Measurements from ENCODE around the gene NANOS2. TPM values are rescaled to one million over a fixed set of nuclear protein-coding genes. Genes with fewer than 3 reads are reported as not detected.

Gene NANOS2
- total and polyA plus RNA-seq, 2 of the 4 experiments (the other 2 are of a cell fraction) = not detected

DNA sequence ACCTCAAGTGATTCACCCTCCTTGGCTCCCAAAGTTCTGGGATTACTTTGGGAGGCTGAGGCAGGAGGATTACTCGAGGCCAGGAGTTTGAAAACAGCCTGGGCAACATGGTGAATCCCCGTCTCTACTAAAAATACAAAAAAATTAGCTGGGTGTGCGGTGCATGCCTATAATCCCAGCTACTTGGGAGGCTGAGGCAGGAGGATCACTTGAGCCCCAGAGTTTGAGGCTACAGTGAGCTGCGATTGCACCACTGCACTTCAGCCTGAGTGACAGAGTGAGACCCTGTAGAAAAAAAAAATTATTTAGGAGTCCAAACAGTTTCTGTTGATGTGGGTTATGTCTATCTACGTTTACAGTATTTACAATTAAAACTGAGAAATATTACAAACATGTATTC lies 43.8 kb downstream of the NANOS2 start:
- Histone ChIP-seq H3K27me3 (ENCODE audit: control insufficient read depth, insufficient read depth, low read length) (peaks cover 39% of the 10 kb centered on the region), H2AFZ (replicated peaks; ENCODE audit: low read length, poor library complexity) (no peak overlapping the region), H2AK5ac (ENCODE audit: low read depth, low read length) (no peak overlapping the region), H3K56ac (ENCODE audit: extremely low read depth, insufficient read depth, low read length) (no peak overlapping the region), H4K8ac (ENCODE audit: low read depth in 2 of 2, low read length in 2 of 2) (no peak overlapping the region), H2BK20ac (ENCODE audit: low read depth, low read length) (no peak overlapping the region), H3K79me1 (ENCODE audit: low read depth in 1 of 2, low read length in 2 of 2) (no peaks in the 10 kb centered on the region), H3K36me3 (ENCODE audit: control insufficient read depth, insufficient read depth, low read length) (no peaks in the 10 kb centered on the region), H2BK5ac (ENCODE audit: low read depth, low read length, poor library complexity, severe bottlenecking) (no peak overlapping the region), H3K4me1 (ENCODE audit: control insufficient read depth, insufficient read depth, low read length) (no peaks in the 10 kb centered on the region), H3K4me2 (ENCODE audit: low read depth, low read length) (no peak overlapping the region), H4K91ac (ENCODE audit: insufficient read depth, low read depth, low read length) (no peak overlapping the region), H3K27ac (ENCODE audit: insufficient read depth, low read length) (no peak overlapping the region), H3K4me3 (ENCODE audit: insufficient read depth, low read depth, low read length) (no peak overlapping the region), H2BK120ac (ENCODE audit: low read depth, low read length) (no peak overlapping the region), H4K20me1 (ENCODE audit: insufficient read depth, low read length) (no peaks in the 10 kb centered on the region), H3K9me1 (ENCODE audit: insufficient read depth, low read length) (no peaks in the 10 kb centered on the region), H3K23ac (ENCODE audit: low read depth, low read length) (no peak overlapping the region), H3K14ac (replicated peaks; ENCODE audit: low read depth, low read length) (no peak overlapping the region), H4K5ac (ENCODE audit: low read depth, low read length) (no peak overlapping the region), H3K9ac (ENCODE audit: low read depth, low read length) (no peak overlapping the region), H3K4ac (ENCODE audit: low read depth, low read length) (no peak overlapping the region), H2AK9ac (replicated peaks; ENCODE audit: low read depth, low read length, poor library complexity) (no peak overlapping the region), H3K18ac (ENCODE audit: low read depth, low read length) (no peak overlapping the region), H2BK15ac (ENCODE audit: low read depth, low read length) (no peak overlapping the region), H3K9me3 (ENCODE audit: control insufficient read depth, insufficient read depth, low read length) (no peaks in the 10 kb centered on the region)
- ChIA-PET POLR2A (ENCODE audit: unreplicated experiment) (no interaction called here), CTCF (no interaction called here)
- intact Hi-C loops (cut with micrococcal nuclease) = no loop called here
- TF ChIP-seq MAZ (IDR thresholded peaks at IDR 0.05; ENCODE audit: borderline replicate concordance, low read depth, low read length) (no peak), MXI1 (IDR thresholded peaks at IDR 0.05; ENCODE audit: borderline replicate concordance, low read depth, low read length) (no peak), CEBPB (IDR thresholded peaks at IDR 0.05; ENCODE audit: low read depth, low read length) (no peak), RCOR1 (IDR thresholded peaks at IDR 0.05; ENCODE audit: insufficient replicate concordance, low read length) (no peak), POLR2A (IDR thresholded peaks at IDR 0.05; ENCODE audit: low read depth, low read length) (no peak), RAD21 (IDR thresholded peaks at IDR 0.05; ENCODE audit: low read length) (no peak), SMC3 (IDR thresholded peaks at IDR 0.05; ENCODE audit: low read depth, low read length) (no peak), BHLHE40 (IDR thresholded peaks at IDR 0.05; ENCODE audit: low read depth, low read length) (no peak), ELK1 (IDR thresholded peaks at IDR 0.05; ENCODE audit: borderline replicate concordance, low read depth, low read length) (no peak), CHD1 (IDR thresholded peaks at IDR 0.05; ENCODE audit: low read depth, low read length) (no peak), MAFK (IDR thresholded peaks at IDR 0.05; ENCODE audit: low read depth, low read length) (no peak), FOS (IDR thresholded peaks at IDR 0.05; ENCODE audit: low read depth, low read length) (no peak), RFX5 (IDR thresholded peaks at IDR 0.05; ENCODE audit: low read depth, low read length) (no peak), NFE2L2 (IDR thresholded peaks at IDR 0.05; ENCODE audit: low read depth, low read length) (no peak)
- TF ChIP-seq, protein P1, sequence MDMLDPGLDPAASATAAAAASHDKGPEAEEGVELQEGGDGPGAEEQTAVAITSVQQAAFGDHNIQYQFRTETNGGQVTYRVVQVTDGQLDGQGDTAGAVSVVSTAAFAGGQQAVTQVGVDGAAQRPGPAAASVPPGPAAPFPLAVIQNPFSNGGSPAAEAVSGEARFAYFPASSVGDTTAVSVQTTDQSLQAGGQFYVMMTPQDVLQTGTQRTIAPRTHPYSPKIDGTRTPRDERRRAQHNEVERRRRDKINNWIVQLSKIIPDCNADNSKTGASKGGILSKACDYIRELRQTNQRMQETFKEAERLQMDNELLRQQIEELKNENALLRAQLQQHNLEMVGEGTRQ (IDR thresholded peaks at IDR 0.05; ENCODE audit: low read depth, low read length) = no peak
- TF ChIP-seq, protein P2, sequence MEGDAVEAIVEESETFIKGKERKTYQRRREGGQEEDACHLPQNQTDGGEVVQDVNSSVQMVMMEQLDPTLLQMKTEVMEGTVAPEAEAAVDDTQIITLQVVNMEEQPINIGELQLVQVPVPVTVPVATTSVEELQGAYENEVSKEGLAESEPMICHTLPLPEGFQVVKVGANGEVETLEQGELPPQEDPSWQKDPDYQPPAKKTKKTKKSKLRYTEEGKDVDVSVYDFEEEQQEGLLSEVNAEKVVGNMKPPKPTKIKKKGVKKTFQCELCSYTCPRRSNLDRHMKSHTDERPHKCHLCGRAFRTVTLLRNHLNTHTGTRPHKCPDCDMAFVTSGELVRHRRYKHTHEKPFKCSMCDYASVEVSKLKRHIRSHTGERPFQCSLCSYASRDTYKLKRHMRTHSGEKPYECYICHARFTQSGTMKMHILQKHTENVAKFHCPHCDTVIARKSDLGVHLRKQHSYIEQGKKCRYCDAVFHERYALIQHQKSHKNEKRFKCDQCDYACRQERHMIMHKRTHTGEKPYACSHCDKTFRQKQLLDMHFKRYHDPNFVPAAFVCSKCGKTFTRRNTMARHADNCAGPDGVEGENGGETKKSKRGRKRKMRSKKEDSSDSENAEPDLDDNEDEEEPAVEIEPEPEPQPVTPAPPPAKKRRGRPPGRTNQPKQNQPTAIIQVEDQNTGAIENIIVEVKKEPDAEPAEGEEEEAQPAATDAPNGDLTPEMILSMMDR (conservative IDR thresholded peaks at IDR 0.05; ENCODE audit: low read depth, low read length) = no peak
- in situ Hi-C loops (cut with MboI; ENCODE audit: low sequenced_read_pairs) = no loop called here
- 83% methylated on average over 1 of the region's 5 CpGs; no CpG with 5 or more reads in 1 of the 2 experiments for WGBS, 2 experiments (ENCODE audit: extremely low coverage in 2 of 2, insufficient read length in 1 of 2)
- no peak for DNase-seq
- dilution Hi-C loops (cut with HindIII; ENCODE audit: low sequenced_read_pairs, unreplicated experiment) = no loop called here
- no TSS peak for BruUV-seq (replicated peaks)
- no peak for ATAC-seq (ENCODE audit: low read depth)
